ENCODE results near the gene SMG6.

SMG6 gene

GRCh38 chr17:2230877-2231276 lies 72.7 kb downstream of the SMG6 start:
- TF ChIP-seq POU6F1 (CRISPR knock-in tag; IDR thresholded peaks at IDR 0.05; ENCODE audit: borderline replicate concordance, low read depth), result no peak
- TF ChIP-seq, protein P1, sequence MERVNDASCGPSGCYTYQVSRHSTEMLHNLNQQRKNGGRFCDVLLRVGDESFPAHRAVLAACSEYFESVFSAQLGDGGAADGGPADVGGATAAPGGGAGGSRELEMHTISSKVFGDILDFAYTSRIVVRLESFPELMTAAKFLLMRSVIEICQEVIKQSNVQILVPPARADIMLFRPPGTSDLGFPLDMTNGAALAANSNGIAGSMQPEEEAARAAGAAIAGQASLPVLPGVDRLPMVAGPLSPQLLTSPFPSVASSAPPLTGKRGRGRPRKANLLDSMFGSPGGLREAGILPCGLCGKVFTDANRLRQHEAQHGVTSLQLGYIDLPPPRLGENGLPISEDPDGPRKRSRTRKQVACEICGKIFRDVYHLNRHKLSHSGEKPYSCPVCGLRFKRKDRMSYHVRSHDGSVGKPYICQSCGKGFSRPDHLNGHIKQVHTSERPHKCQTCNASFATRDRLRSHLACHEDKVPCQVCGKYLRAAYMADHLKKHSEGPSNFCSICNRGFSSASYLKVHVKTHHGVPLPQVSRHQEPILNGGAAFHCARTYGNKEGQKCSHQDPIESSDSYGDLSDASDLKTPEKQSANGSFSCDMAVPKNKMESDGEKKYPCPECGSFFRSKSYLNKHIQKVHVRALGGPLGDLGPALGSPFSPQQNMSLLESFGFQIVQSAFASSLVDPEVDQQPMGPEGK (CRISPR knock-in tag; IDR thresholded peaks at IDR 0.05; ENCODE audit: borderline replicate concordance), result no peak
- no peak for TF ChIP-seq ARNTL (CRISPR knock-in tag; IDR thresholded peaks at IDR 0.05; ENCODE audit: borderline replicate concordance, low read depth)
- no peak for TF ChIP-seq BACH2 (CRISPR knock-in tag; IDR thresholded peaks at IDR 0.05; ENCODE audit: borderline replicate concordance)
- no peak for TF ChIP-seq ZNF8 (CRISPR knock-in tag; IDR thresholded peaks at IDR 0.05)
- ATAC-seq, result no peak

DNA sequence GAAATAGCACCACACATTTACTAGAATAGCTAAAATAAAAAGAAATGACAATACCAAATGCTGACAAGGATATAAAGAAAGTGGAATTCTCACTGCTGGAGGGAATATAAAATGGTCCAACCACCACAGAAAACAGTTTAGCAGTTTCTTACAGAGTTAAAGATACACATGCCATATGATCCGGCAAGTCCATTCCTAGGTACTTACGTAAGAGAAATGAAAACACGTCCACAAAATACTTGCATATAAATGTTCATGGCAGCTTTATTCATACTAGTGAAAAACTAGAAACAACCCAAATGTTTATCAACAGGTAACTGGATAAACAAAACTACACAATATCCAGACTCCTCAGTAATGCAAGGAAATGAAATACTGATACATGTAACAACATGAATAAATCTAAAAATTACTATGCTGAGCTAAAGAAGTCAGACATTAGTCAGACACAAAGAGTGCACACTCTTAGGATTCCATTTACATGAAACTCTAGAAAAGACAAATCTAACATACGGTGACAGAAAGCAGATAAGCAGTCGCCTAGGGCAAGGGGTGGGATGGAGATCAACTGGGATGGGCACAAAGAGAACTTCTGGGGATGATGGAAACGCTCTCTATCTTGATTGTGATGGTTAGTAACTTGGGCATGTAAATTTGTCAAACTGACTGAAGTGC lies 76.4 kb downstream of the SMG6 start:
- ATAC-seq, result no peak
- TF ChIP-seq CREB5 (CRISPR knock-in tag; IDR thresholded peaks at IDR 0.05; ENCODE audit: low read depth), result no peak
- peak; percentile 53; the same call in 1 of the 2 replicates for TF ChIP-seq TSHZ2 (CRISPR knock-in tag; IDR thresholded peaks at IDR 0.05)

GRCh38 chr17:2223617-2223927 lies 80.0 kb downstream of the SMG6 start:
- ATAC-seq, result no peak
- TF ChIP-seq, protein P2, sequence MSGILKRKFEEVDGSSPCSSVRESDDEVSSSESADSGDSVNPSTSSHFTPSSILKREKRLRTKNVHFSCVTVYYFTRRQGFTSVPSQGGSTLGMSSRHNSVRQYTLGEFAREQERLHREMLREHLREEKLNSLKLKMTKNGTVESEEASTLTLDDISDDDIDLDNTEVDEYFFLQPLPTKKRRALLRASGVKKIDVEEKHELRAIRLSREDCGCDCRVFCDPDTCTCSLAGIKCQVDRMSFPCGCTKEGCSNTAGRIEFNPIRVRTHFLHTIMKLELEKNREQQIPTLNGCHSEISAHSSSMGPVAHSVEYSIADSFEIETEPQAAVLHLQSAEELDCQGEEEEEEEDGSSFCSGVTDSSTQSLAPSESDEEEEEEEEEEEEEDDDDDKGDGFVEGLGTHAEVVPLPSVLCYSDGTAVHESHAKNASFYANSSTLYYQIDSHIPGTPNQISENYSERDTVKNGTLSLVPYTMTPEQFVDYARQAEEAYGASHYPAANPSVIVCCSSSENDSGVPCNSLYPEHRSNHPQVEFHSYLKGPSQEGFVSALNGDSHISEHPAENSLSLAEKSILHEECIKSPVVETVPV (CRISPR knock-in tag; IDR thresholded peaks at IDR 0.05), result no peak
- TF ChIP-seq TCF4 (CRISPR knock-in tag; IDR thresholded peaks at IDR 0.05; ENCODE audit: borderline replicate concordance), result no peak
- TF ChIP-seq OSR1 (CRISPR knock-in tag; IDR thresholded peaks at IDR 0.05), result no peak
- no peak for TF ChIP-seq SNAI2 (CRISPR knock-in tag; IDR thresholded peaks at IDR 0.05)
- no peak for TF ChIP-seq PPARA (CRISPR knock-in tag; IDR thresholded peaks at IDR 0.05; ENCODE audit: borderline replicate concordance)
- no peak for TF ChIP-seq ZNF8 (CRISPR knock-in tag; IDR thresholded peaks at IDR 0.05)
- TF ChIP-seq, protein P1 (CRISPR knock-in tag; IDR thresholded peaks at IDR 0.05; ENCODE audit: borderline replicate concordance), result no peak
- TF ChIP-seq GLIS3 (CRISPR knock-in tag; IDR thresholded peaks at IDR 0.05), result no peak
- no peak for TF ChIP-seq ESRRG (CRISPR knock-in tag; IDR thresholded peaks at IDR 0.05)

- TF ChIP-seq ZNF70 (CRISPR knock-in tag; IDR thresholded peaks at IDR 0.05) (peak; percentile 77), TOX (CRISPR knock-in tag; IDR thresholded peaks at IDR 0.05; ENCODE audit: borderline replicate concordance) (no peak)
Measured at GRCh38 chr17:2222901-2223616, 80.5 kb downstream of the SMG6 start.

More at GRCh38 chr17:2222901-2223616, 80.5 kb downstream of the SMG6 start:
- 0 out of 3 replicates have a peak, but pooled peaks have one; percentile 24 for ATAC-seq
